ENCODE results near the gene CHN2.
"Not testable (repeated sequence)": the region's sequence is repeated elsewhere in the genome, so short reads cannot be mapped to it uniquely, and the experiment has no call there.

CHN2 gene

GRCh38 chr7:29516491-29516890 is 321.9 kb downstream of the CHN2 start:
- DNase-seq, result no peak

GRCh38 chr7:29518616-29519015 is 324.0 kb downstream of the CHN2 start:
- DNase-seq, result no peak

GRCh38 chr7:29523728-29524127 is 329.2 kb downstream of the CHN2 start:
- no peak for DNase-seq

GRCh38 chr7:29527505-29528108 is 333.0 kb downstream of the CHN2 start:
- DNase-seq, result no peak

GRCh38 chr7:29528526-29528925 is 334.0 kb downstream of the CHN2 start:
- not testable (repeated sequence) for DNase-seq
